Activated CD8-positive, alpha-beta memory T cell treated with anti-CD3 and anti-CD28 coated beads, Interleukin-2, amount 10 ng/mL, durations not matched to agents 7 days and 5 days (primary cell): Measurements from ENCODE around the gene PHACTR4. TPM values are rescaled to one million over a fixed set of nuclear protein-coding genes. Genes with fewer than 3 reads are reported as not detected.
"Not testable (repeated sequence)": the region's sequence is repeated elsewhere in the genome, so short reads cannot be mapped to it uniquely, and the experiment has no call there.

Source experiments
- ATAC-seq: fragments of 150-1000 bp; cut with Tn5 transposase; one replicate; pipeline ENCODE4 v1.10.0; 2021; ENCODE audit warnings: moderate library complexity
- CTCF ChIA-PET: fragments of 350-600 bp; sonication (Branson Sonifier 250); formaldehyde crosslinking; loops from one replicate; lab custom pipeline; 2021; ENCODE audit warnings: antibody characterized with exemption; lab: Charles Lee
- DNase-seq: peaks from one replicate; pipeline ENCODE4 v3.0.0-alpha.2; 2020
- H3K27ac Mint-ChIP-seq: one replicate; pipeline ENCODE4 v1.8.0; 2021; ENCODE audit warnings: mild to moderate bottlenecking, mixed read lengths
- H3K27me3 Mint-ChIP-seq: one replicate; pipeline ENCODE4 v1.8.0; 2021; ENCODE audit warnings: mixed read lengths
- H3K36me3 Mint-ChIP-seq: one replicate; pipeline ENCODE4 v1.8.0; 2021; ENCODE audit warnings: mild to moderate bottlenecking, mixed read lengths
- H3K4me1 Mint-ChIP-seq: one replicate; pipeline ENCODE4 v1.8.0; 2021; ENCODE audit warnings: mixed read lengths
- H3K4me3 Mint-ChIP-seq: one replicate; pipeline ENCODE4 v1.8.0; 2021; ENCODE audit warnings: mild to moderate bottlenecking, moderate library complexity, mixed read lengths
- H3K9me3 Mint-ChIP-seq: one replicate; pipeline ENCODE4 v1.8.0; 2022; ENCODE audit warnings: low read depth, mixed read lengths
- total RNA-seq, 2 experiments: library from RNA; stranded (reverse); gene quantifications; one replicate each; pipeline ENCODE4 v1.2.3, GENCODE V29; 2021

The PHACTR4 gene
- total RNA-seq, 2 experiments from 2014 or later, result 26.8 to 27.8 TPM

- no peak for DNase-seq
- H3K27me3 Mint-ChIP-seq, result no peaks in the 10 kb centered on the region
- peaks cover 60% of the 10 kb centered on the region for H3K36me3 Mint-ChIP-seq
- peak overlapping the region; percentile 99 for H3K27ac Mint-ChIP-seq
- no peaks in the 10 kb centered on the region for H3K9me3 Mint-ChIP-seq
- CTCF ChIA-PET, result interaction anchor here (0.8 to 1.0 kb wide), 3 partner anchors 152 to 370 kb away, joined by 3 to 4 read pairs (median 3); no protein-coding TSS in a partner anchor
- no peak for ATAC-seq
- peak overlapping the region; percentile 53 for H3K4me3 Mint-ChIP-seq
- H3K4me1 Mint-ChIP-seq, result peaks cover 46% of the 10 kb centered on the region
These were observed 142.6 kb downstream of the PHACTR4 start for GRCh38 chr1:28512058-28512611.

- not testable (repeated sequence) for ATAC-seq, H3K27me3 Mint-ChIP-seq, DNase-seq, H3K4me3 Mint-ChIP-seq, H3K9me3 Mint-ChIP-seq
- CTCF ChIA-PET, result interaction anchor here (2.3 to 3.5 kb wide), 2 partner anchors 9 to 88 kb away, joined by 5 to 12 read pairs; no protein-coding TSS in a partner anchor
- peak overlapping the region; percentile 46 for H3K27ac Mint-ChIP-seq
- peaks cover 39% of the 10 kb centered on the region for H3K36me3 Mint-ChIP-seq
- peaks cover 49% of the 10 kb centered on the region for H3K4me1 Mint-ChIP-seq
These were observed 144.9 kb downstream of the PHACTR4 start for GRCh38 chr1:28514445-28514933.

GRCh38 chr1:28516518-28516956 is 147.0 kb downstream of the PHACTR4 start:
- ATAC-seq (no peak), DNase-seq (no peak)
- H3K4me3 Mint-ChIP-seq, result no peak overlapping the region
- peaks cover 44% of the 10 kb centered on the region for H3K4me1 Mint-ChIP-seq
- no peaks in the 10 kb centered on the region for H3K27me3 Mint-ChIP-seq
- peaks cover 28% of the 10 kb centered on the region for H3K36me3 Mint-ChIP-seq
- CTCF ChIA-PET, result interaction anchor here (0.7 to 3.5 kb wide), 12 partner anchors 8 to 360 kb away, joined by 3 to 12 read pairs (median 5); partner anchors contain the start of genes TRNAU1AP and YTHDF2
- H3K9me3 Mint-ChIP-seq, result no peaks in the 10 kb centered on the region
- H3K27ac Mint-ChIP-seq, result peak overlapping the region; percentile 88

GRCh38 chr1:28517649-28517999 is 148.1 kb downstream of the PHACTR4 start:
- Mint-ChIP-seq H3K4me3 (peak overlapping the region; percentile 81), H3K4me1 (peaks cover 46% of the 10 kb centered on the region), H3K27ac (peak overlapping the region; percentile 88), H3K36me3 (peaks cover 26% of the 10 kb centered on the region), H3K27me3 (no peaks in the 10 kb centered on the region), H3K9me3 (no peaks in the 10 kb centered on the region)
- ATAC-seq (peak; percentile 1), DNase-seq (no peak)
- CTCF ChIA-PET, result interaction anchor here (1.3 to 3.5 kb wide), 12 partner anchors 8 to 359 kb away, joined by 3 to 12 read pairs (median 5); partner anchors contain the start of gene YTHDF2

GRCh38 chr1:28518000-28518744 is 148.6 kb downstream of the PHACTR4 start:
- peak; percentile 79 for ATAC-seq
- H3K4me1 Mint-ChIP-seq, result peaks cover 45% of the 10 kb centered on the region
- DNase-seq, result peak; percentile 92
- no peaks in the 10 kb centered on the region for H3K9me3 Mint-ChIP-seq
- CTCF ChIA-PET, result interaction anchor here (0.6 to 3.5 kb wide), 13 partner anchors 9 to 359 kb away, joined by 3 to 12 read pairs (median 4); no protein-coding TSS in a partner anchor
- H3K4me3 Mint-ChIP-seq, result peak overlapping the region; percentile 81
- peaks cover 25% of the 10 kb centered on the region for H3K36me3 Mint-ChIP-seq
- H3K27me3 Mint-ChIP-seq, result no peaks in the 10 kb centered on the region
- peak overlapping the region; percentile 88 for H3K27ac Mint-ChIP-seq

- peaks cover 24% of the 10 kb centered on the region for H3K36me3 Mint-ChIP-seq
- no peaks in the 10 kb centered on the region for H3K9me3 Mint-ChIP-seq
- H3K4me3 Mint-ChIP-seq, result peak overlapping the region; percentile 80
- H3K27ac Mint-ChIP-seq, result peak overlapping the region; percentile 79
- H3K4me1 Mint-ChIP-seq, result peaks cover 51% of the 10 kb centered on the region
- DNase-seq (peak; percentile 79), ATAC-seq (peak; percentile 43)
- CTCF ChIA-PET, result interaction anchor here (0.6 to 2.5 kb wide), 10 partner anchors 9 to 358 kb away, joined by 3 to 11 read pairs (median 4); no protein-coding TSS in a partner anchor
- H3K27me3 Mint-ChIP-seq, result no peaks in the 10 kb centered on the region
These were observed 149.3 kb downstream of the PHACTR4 start for GRCh38 chr1:28518745-28519341.

GRCh38 chr1:28519946-28520725 is 150.6 kb downstream of the PHACTR4 start:
- Mint-ChIP-seq H3K9me3 (no peaks in the 10 kb centered on the region), H3K27ac (peak overlapping the region; percentile 42), H3K4me3 (no peak overlapping the region), H3K27me3 (no peaks in the 10 kb centered on the region), H3K4me1 (peaks cover 55% of the 10 kb centered on the region), H3K36me3 (peaks cover 25% of the 10 kb centered on the region)
- CTCF ChIA-PET, result interaction anchor here (1.3 to 2.5 kb wide), 2 partner anchors 83 to 357 kb away, joined by 3 to 11 read pairs; no protein-coding TSS in a partner anchor
- no peak for ATAC-seq
- no peak for DNase-seq

- CTCF ChIA-PET, result not testable (repeated sequence)
- peaks cover 25% of the 10 kb centered on the region for H3K36me3 Mint-ChIP-seq
These were observed 151.3 kb downstream of the PHACTR4 start for GRCh38 chr1:28520796-28521195.

GRCh38 chr1:28521502-28522164 is 152.1 kb downstream of the PHACTR4 start:
- no peak for ATAC-seq
- CTCF ChIA-PET, result interaction anchor here (1.4 kb wide), 1 partner anchor 215 kb away, joined by 3 read pairs; the partner anchor contains the start of gene YTHDF2
- H3K27me3 Mint-ChIP-seq, result no peaks in the 10 kb centered on the region

More at GRCh38 chr1:28520796-28521195, 151.3 kb downstream of the PHACTR4 start:
- H3K4me1 Mint-ChIP-seq, result peaks cover 55% of the 10 kb centered on the region
- DNase-seq, ATAC-seq, H3K9me3 Mint-ChIP-seq, H3K4me3 Mint-ChIP-seq, H3K27me3 Mint-ChIP-seq, H3K27ac Mint-ChIP-seq: not testable (repeated sequence)

GRCh38 chr1:28522537-28522936 is 153.0 kb downstream of the PHACTR4 start:
- not testable (repeated sequence) for ATAC-seq, H3K4me3 Mint-ChIP-seq, H3K27me3 Mint-ChIP-seq, DNase-seq, H3K27ac Mint-ChIP-seq, H3K9me3 Mint-ChIP-seq
- Mint-ChIP-seq H3K4me1 (peaks cover 46% of the 10 kb centered on the region), H3K36me3 (peaks cover 25% of the 10 kb centered on the region)
- CTCF ChIA-PET, result interaction anchor here (1.4 kb wide), 2 partner anchors 29 to 214 kb away, joined by 3 read pairs; partner anchors contain the start of gene YTHDF2

More at GRCh38 chr1:28521502-28522164, 152.1 kb downstream of the PHACTR4 start:
- peaks cover 53% of the 10 kb centered on the region for H3K4me1 Mint-ChIP-seq
- H3K36me3 Mint-ChIP-seq, result peaks cover 25% of the 10 kb centered on the region
- peak overlapping the region; percentile 31 for H3K27ac Mint-ChIP-seq
- no peak overlapping the region for H3K4me3 Mint-ChIP-seq
- no peaks in the 10 kb centered on the region for H3K9me3 Mint-ChIP-seq
- no peak for DNase-seq

GRCh38 chr1:28525002-28525642 is 155.6 kb downstream of the PHACTR4 start:
- CTCF ChIA-PET, ATAC-seq, DNase-seq, H3K27ac Mint-ChIP-seq, H3K9me3 Mint-ChIP-seq, H3K27me3 Mint-ChIP-seq, H3K4me3 Mint-ChIP-seq: not testable (repeated sequence)
- peaks cover 28% of the 10 kb centered on the region for H3K4me1 Mint-ChIP-seq
- peaks cover 22% of the 10 kb centered on the region for H3K36me3 Mint-ChIP-seq
